Measurements from ENCODE around the gene RNF5. TPM values are rescaled to one million over a fixed set of nuclear protein-coding genes. Genes with fewer than 3 reads are reported as not detected.
A peak's percentile ranks its signal among the peaks of the same experiment; 100 is the strongest.

Gene RNF5
- total RNA-seq (2021; ENCODE audit: unreplicated experiment) = 82.3 TPM
- polyA plus RNA-seq (2012; ENCODE audit: insufficient read length) = 158 TPM
- Bru-seq, nascent RNA = percentile 87 among the genes with signal in this experiment
- BruChase-seq, experiment 1, labeled RNA remaining after a 2-hour chase = percentile 92 among the genes with signal in this experiment
- percentile 97 among the genes with signal in this experiment for BruChase-seq, experiment 2, labeled RNA remaining after a 6-hour chase
- long read RNA-seq, partial matches to known transcripts = 6 of 7 reads
- long read RNA-seq, other reads (novel, unspliced or antisense) = 1 of 7 reads

- H3K27me3 ChIP-seq (ENCODE audit: control insufficient read depth, insufficient read depth, low read length) = no peaks in the 10 kb centered on the region
- peak within 1 kb of the TSS; percentile 61 to 64 for H3K4me3 ChIP-seq (ENCODE audit: low read depth in 2 of 2, low read length in 2 of 2)
- peak; percentile 99 for DNase-seq (ENCODE audit: low read depth, low spot score)
- H3K36me3 ChIP-seq (ENCODE audit: control insufficient read depth, insufficient read depth, low read length) = 0 out of 2 replicates have a peak, but pooled peaks cover 3% of the 10 kb centered on the region
- 0 out of 2 replicates have a peak, but pooled peaks have one; percentile 26 for TF ChIP-seq SIN3A (IDR thresholded peaks at IDR 0.05; ENCODE audit: borderline replicate concordance, insufficient read depth, low read depth, low read length)
- no peak for TF ChIP-seq REST (IDR thresholded peaks at IDR 0.05; ENCODE audit: insufficient read depth in 1 of 2, low read depth in 2 of 2, low read length in 1 of 2)
- TF ChIP-seq TCF7L2 (IDR thresholded peaks at IDR 0.05; ENCODE audit: low read depth, low read length) = peak; percentile 99
- peaks cover 35% of the 10 kb centered on the region for H3K4me1 ChIP-seq (ENCODE audit: control insufficient read depth, insufficient read depth, low read length)
- H3K27ac ChIP-seq (ENCODE audit: low read length) = peak within 1 kb of the TSS; percentile 98
- peak; percentile 89 for ATAC-seq
- BruUV-seq (replicated peaks) = no TSS peak
- POLR2A ChIA-PET = interaction anchor here (1.0 to 1.1 kb wide), 2 partner anchors 18 to 88 kb away, joined by 3 to 4 read pairs; no protein-coding TSS in a partner anchor
- intact Hi-C loops (cut with micrococcal nuclease; ENCODE audit: unreplicated experiment) = no loop called here
- no peaks in the 10 kb centered on the region for H3K9me3 ChIP-seq (ENCODE audit: control insufficient read depth, insufficient read depth, low read depth, low read length)
- CTCF ChIA-PET = interaction anchor here (0.6 to 1.4 kb wide), 2 partner anchors 14 to 18 kb away, joined by 3 read pairs; no protein-coding TSS in a partner anchor
- in situ Hi-C loops (cut with HindIII; ENCODE audit: low pct_unique_long_range_greater_than_20kb, low sequenced_read_pairs) = no loop called here
These were observed at the start of gene RNF5 for GRCh38 chr6:32177788-32178546. Gene RNF5 (plus strand): TSS chr6:32178405. CDS start chr6:32178512, 107 bp downstream.

- no peaks in the 10 kb centered on the region; the same call in 1 of the 2 replicates for H3K36me3 ChIP-seq (ENCODE audit: control insufficient read depth, insufficient read depth, low read length)
- H3K9me3 ChIP-seq (ENCODE audit: control insufficient read depth, insufficient read depth, low read depth, low read length) = no peaks in the 10 kb centered on the region
- ChIA-PET POLR2A (interaction anchor here (0.5 to 0.6 kb wide), 2 partner anchors 24 to 69 kb away, joined by 3 to 5 read pairs; no protein-coding TSS in a partner anchor), CTCF (interaction anchor here (1.2 kb wide), 1 partner anchor 10 kb away, joined by 4 read pairs; no protein-coding TSS in a partner anchor)
- no peaks in the 10 kb centered on the region for H3K27me3 ChIP-seq (ENCODE audit: control insufficient read depth, insufficient read depth, low read length)
- DNase-seq (ENCODE audit: low read depth, low spot score) = no peak
- in situ Hi-C loops (cut with HindIII; ENCODE audit: low pct_unique_long_range_greater_than_20kb, low sequenced_read_pairs) (no loop called here), intact Hi-C loops (cut with micrococcal nuclease; ENCODE audit: unreplicated experiment) (no loop called here)
- TF ChIP-seq REST (IDR thresholded peaks at IDR 0.05; ENCODE audit: insufficient read depth in 1 of 2, low read depth in 2 of 2, low read length in 1 of 2) (no peak), SIN3A (IDR thresholded peaks at IDR 0.05; ENCODE audit: borderline replicate concordance, insufficient read depth, low read depth, low read length) (no peak), CTCF (IDR thresholded peaks at IDR 0.05) (no peak), POLR2AphosphoS5 (IDR thresholded peaks at IDR 0.05; ENCODE audit: low read depth, low read length) (no peak), TCF7L2 (IDR thresholded peaks at IDR 0.05; ENCODE audit: low read depth, low read length) (no peak)
- H3K27ac ChIP-seq (ENCODE audit: low read length) = peak overlapping the region; percentile 92
- peak overlapping the region; percentile 78 to 92 for H3K4me3 ChIP-seq (ENCODE audit: low read depth in 2 of 2, low read length in 2 of 2)
- H3K4me1 ChIP-seq (ENCODE audit: control insufficient read depth, insufficient read depth, low read length) = peaks cover 23% of the 10 kb centered on the region
- ATAC-seq = no peak
- no TSS peak for BruUV-seq (replicated peaks)
These were observed 49.4 kb upstream of the RNF5 start for GRCh38 chr6:32128751-32129296.

Data from Panc1 (cell line).